Cardiac septum (tissue), 1 donor: ENCODE measurements around the gene XBP1. TPM values are rescaled to one million over a fixed set of nuclear protein-coding genes. Genes with fewer than 3 reads are reported as not detected.
"Not testable (repeated sequence)": the region's sequence is repeated elsewhere in the genome, so short reads cannot be mapped to it uniquely, and the experiment has no call there.

ENCODE experiments used
- DNase-seq: peaks from one replicate; pipeline ENCODE4 v3.0.0-alpha.2; 2020; ENCODE audit warnings: low spot score
- intact Hi-C: fragments of 100-400 bp; cut with DNase I; formaldehyde crosslinking; loops from one replicate; pipeline ENCODE4 v1.14.0; 2022
- total RNA-seq: library from RNA; stranded (reverse); fragmentation: NEBNext Ultra II Directional; extraction: Animal tissue kit (Norgen Biotek cat#: 25700); gene quantifications from one replicate; pipeline ENCODE4 v1.2.1, GENCODE V29; 2021
- donor health status: DM: no; HTN: no; CAD: no.

The XBP1 gene
- total RNA-seq, 1 donor from 2014 or later: 81.2 TPM

DNA sequence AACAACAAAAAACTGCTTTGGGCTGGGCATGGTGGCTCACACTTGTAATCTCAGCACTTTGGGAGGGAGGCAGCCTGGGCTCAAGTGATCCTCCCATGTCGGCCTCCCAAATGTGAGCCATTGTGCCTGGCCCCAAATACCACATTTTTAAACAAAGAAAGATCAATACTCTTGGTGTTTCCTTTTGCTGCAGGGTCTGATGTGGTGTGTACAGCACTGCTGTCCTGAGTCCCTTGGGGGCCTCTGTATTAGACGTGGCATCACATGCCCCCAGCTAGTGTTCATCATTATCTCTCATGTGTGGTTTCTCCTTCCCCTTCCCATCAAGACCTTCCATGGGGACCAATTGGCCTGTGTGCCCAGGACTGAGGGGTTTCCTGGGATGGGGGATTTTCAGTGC is 20.5 kb upstream of the XBP1 start:
- intact Hi-C loops: no loop called here
- DNase-seq: no peak

DNA sequence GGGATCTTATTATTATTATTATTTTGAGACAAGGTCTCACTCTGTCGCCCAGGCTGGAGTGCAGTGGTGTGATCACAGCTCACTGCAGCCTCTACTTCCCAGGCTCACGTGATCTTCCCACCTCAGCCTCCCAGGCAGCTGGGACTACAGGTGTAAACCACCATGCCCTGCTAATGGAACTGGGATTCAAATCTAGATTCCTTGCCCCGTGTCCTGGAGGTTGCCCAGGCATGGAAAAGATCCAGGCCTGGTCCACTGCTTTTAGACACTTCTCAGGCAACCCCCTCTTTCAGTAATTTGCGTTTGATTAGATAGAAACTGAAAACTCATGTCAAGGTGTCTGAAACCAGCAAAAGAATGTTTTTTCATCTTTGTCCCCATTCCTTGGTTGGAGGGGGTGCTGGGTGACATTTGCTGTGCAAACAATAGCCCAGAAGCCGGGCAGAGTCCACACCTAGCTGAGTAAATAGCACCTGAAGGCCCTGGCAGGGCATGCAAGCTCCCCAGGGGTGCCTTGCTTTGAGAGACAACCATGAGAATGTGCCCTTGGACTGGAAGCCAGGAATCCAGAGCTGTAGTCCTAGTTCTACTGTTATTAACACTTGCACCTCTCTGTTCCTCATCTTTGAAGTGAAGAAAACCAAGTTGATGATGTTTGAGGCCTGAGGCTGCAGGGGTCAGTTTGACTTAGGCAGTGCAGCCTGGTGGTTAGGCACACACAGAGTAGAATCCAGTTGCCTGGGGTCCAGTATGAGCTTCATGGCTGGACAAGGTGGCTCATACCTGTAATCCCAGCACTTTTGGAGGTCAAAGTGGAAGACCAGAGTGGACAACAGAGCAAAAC is 19.1 kb upstream of the XBP1 start:
- intact Hi-C loops: no loop called here

DNA sequence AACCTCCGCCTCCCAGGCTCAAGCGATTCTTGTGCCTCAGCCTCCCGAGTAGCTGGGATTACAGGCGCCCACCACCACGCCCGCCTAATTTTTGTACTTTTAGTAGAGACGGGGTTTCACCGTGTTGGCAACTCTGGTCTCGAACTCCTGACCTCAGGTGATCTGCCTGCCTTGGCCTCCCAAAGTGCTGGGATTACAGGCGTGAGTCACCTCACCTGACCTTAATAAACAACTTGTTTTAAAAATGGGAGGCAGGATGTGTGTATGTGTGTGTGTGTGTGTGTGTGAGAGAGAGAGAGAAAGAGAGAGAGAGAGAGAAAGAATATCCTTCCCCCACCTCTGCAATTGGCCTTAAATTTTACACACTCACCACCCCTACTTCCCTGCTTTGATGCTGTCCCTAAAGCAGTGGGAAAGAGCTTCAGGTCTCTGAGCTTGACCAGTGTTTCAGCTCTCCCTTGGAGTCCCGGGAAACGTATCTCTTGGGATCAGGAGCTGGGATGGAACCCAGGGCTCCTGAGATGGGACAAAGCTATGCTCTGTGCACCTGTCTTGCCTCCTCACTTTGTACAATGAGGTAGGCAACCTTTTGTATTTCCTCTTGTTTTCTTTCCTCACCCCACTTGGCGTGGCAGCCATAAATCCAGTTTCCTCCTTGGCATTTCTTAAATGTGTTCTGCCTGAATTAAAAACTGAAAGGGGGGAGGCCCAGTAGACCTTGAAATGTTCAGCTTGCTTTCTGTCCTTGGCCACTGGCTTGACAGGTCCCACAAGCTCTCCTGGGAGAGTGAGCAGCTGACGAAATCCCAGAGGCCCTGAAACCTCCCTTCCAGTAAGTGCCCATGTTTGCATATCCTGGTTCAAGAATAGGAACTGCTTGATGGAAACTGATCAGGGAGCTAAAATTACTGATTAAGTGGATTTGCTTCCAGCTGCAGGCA is 17.8 kb upstream of the XBP1 start:
- no peak for DNase-seq

More for the DNA sequence above, 19.1 kb upstream of the XBP1 start:
- DNase-seq: no peak

DNA sequence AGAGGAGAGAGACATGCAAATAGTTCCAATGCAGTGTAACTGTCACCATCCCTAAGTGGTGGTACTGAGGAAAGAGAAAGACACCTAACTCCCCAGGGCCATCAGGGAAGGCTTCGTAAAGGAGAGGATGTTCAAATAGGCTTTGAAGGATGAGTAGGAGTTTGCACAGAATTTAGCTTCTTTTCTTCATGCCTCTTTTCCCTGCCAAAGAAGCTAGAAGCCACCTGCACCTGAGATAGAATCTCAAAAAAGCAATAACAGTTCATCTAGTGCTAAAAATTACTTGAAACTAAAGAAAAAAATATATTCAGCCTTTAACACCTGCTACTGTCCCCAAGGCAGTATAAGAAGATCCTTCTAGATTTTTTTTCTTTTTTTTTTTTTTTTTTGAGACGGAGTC is 16.7 kb upstream of the XBP1 start:
- no peak for DNase-seq
- intact Hi-C loops: no loop called here

More for the DNA sequence above, 17.8 kb upstream of the XBP1 start:
- intact Hi-C loops: no loop called here

DNA sequence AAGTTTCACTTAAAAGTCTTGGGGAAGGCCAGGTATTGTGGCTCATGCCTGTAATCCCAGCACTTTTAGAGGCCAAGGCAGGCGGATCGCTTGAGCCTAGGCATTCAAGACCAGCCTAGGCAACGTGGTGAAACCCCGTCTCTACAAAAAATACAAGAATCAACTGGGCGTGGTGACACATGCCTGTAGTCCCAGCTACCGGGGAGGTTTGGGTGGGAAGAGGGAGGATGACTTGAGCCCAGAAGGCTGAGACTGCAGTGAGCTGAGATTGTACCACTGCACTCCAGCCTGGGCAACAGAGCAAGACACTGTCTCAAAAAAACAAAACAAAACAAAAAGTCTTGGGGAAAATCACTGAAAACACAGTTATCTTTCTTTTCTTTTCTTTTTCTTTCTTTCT is 15.4 kb upstream of the XBP1 start:
- no peak for DNase-seq
- intact Hi-C loops: no loop called here

DNA sequence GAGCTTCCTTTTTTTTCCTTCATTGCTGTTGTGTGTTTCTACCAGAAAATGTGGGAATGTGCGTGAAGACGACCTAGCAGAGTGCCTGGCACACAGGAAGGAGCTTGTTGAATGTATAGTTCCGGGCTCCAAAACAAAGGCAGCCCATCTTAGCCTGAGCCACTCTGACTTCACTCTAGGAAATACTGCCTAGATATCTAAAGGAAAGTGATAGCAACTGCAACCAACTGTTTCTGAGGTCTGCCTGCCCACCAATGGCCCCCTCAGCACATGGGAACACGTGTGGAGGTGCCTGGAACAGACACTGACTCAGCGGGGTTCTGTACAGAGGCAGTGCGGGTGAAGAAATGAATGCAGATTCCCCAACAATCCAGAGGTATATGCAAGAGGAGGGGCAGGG is 14.7 kb upstream of the XBP1 start:
- no peak for DNase-seq
- intact Hi-C loops: no loop called here

DNA sequence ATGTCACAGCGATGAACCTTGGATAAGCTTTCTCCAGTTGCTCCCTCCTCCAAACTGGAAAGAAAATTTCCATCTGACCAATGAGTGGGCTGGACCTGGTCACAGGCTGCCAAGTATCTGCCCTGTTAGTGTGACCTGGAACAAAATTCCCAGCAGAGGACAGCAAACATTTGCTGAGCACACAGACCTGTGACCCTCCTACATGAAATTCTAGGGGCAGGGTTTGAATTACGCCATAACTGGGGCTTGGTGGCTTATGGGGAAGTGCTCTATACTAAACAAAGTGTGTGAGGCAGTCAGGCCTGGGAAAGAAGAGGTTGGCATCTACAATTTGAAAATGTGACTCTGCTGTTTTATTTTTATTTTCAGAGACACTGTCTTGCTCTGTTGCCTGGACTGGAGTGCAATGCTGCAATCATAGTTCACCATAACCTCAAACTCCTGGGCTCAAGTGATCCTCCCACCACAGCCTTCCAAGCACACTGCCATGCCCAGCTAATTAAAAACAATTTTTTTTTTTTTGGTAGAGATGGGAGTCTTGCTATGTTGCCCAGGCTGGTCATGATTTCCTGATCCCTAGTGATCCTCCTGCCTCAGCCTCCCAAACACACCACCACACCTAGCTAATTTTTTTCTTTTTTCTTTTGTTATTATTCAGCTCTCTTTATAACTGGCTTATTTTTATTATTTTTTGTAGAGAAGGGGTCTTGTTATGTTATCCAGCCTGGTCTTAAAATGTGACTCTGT is 13.6 kb upstream of the XBP1 start:
- intact Hi-C loops: no loop called here

DNA sequence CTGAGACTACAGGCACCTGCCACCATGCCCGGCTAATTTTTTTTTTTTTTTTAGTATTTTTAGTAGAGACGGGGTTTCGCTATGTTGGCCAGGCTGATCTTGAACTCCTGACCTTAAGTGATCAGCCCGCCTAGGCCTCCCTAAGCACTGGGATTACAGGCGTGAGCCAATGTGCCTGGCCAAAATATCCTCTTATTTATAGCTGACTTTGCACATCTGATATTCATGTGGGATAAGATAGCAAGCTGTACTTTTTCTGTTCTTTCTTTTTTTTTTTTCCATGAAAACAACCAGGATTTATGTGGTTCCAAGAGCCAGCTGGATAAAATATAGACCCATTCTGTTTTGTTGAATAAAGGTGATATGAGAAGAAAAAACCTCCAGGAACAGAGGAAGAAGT is 12.1 kb upstream of the XBP1 start:
- DNase-seq: no peak
- intact Hi-C loops: no loop called here

More for the DNA sequence above, 13.6 kb upstream of the XBP1 start:
- no peak for DNase-seq

DNA sequence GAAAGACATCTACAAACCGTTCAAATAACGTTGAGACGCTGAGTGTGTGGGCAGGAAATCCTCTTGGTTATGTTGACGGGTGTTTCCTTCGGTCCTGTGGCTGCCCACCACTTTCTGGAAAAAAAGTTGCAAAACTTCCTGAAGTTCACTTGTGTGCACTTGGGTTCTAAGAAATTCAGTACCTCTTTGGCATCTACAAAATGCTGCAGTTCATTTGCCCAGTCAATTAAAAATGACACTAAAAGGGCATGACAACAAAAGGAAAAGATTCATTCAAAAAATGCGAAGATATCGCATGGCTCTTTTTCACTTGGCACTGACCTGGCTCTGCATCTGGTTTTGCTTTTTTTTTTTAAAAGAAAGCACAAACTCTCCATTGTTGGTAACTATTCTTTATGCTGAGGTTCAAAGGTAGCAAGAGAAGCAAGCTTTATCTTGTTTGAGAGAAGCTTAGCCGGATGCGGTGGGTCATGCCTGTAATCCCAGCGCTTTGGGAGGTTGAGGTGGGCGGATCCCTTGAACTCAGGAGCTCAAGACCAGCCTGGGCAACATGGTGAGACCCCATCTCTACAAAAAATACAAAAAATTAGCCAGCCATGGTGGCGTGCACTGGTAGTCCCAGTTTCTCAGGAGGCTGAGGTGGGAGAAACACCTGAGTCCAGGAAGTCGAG is 10.6 kb upstream of the XBP1 start:
- DNase-seq: no peak
- intact Hi-C loops: no loop called here

DNA sequence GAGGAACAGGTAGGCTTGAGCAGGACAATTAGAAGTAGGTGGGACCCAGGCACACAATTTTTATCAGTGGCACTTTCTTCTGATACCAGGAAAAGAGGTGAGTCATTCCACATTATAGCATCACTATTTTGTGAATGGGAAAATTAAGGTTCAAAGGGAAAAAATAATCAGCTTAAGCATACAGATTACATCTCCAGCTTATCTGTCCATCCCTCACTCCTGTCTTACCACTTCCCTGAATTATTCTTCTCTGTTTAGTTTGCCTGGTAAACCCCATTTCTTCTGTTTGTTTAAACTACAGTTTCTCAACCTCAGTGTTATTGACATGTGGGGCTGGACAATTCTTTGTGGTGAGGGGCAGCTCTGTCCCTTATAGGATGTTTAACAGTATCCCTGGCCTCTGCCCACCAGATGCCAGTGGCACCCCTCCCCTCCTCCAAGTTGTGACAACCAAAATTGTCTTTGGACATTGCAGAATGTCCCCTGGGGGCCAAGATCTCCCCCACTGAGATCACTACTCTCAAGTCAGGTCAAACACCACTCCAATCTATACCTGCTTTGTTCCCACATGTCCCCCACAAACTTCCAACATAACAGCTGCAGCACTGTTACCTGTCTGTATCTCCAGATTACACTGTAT is 8.5 kb upstream of the XBP1 start:
- intact Hi-C loops: no loop called here
- no peak for DNase-seq

DNA sequence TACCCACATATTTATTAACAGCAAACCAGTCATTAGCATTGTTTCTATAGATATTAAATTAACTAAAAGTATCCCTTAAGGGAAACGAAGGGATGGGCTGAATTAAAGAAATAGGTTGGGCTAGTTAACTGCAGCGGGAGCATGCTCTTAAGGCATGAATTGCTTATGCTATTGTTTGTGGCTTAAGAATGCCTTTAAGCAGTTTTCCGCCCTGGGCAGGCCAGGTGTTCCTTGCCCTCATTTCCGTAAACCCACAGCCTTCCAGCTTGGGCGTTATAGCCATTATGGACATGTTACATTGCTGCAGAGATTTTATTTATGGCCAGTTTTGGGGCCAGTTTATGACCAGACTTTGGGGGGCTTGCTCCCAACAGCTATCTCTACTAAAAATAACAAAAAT is 5.1 kb upstream of the XBP1 start:
- DNase-seq, intact Hi-C loops: not testable (repeated sequence)

DNA sequence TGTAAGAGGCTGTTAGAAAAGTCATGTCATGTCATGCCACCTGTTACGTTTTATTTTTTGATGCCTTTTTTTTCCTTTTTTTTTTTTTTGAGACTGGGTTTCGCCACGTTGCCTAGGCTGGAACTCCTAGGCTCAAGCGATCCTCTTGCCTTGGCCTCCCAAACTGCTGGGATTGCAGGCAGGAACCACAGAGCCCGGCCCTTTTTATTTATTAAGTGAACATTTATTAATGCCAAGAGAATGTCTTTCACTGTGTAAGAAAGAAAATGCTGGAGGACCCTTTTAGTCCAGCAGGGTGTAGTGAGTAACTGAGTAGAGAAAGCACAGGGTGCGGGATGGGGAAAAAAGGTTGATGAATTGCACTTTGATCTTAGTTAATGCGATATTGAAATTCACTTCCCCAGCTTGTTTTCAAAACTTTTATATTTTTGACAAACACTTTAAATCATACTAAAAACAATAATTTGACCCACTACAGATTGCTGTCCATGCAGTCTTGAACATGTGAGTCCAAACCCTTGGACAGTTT is 2.3 kb upstream of the XBP1 start:
- intact Hi-C loops: no loop called here
- DNase-seq: no peak

DNA sequence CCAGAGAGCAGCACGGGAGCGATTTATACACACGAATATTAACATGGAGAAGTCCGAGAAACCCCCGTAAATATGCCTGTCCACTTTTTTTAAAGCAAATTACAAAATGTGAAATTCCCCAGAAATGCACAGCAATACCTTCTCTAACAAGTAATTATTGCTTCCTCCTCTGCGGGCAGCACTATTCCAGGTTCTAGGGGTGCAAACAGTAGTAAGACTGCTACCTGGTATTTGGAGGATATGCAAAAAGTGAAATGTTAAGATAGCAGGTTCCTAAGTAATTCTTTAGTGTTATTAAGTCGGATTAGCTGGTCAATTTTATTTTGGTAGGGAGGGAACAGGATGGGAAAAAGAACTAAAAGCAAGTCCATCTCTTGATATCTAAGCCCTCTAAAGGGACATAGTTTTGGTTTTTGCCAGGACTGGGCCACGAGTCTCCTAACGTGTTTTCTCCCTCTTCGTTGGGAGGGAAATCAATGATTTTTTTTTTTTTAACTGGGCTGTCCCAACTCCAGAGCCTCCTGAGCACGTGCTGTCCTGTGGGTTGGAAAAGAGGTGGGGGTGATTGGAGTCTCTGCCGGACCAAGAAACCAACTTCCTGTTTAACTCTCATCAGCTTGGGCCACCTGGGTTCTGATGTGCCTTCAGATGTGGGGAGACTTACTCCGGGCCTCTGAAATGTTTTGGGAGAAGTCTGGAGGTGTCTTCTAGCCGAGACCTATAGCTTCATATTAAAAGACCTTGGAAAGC is 1.7 kb upstream of the XBP1 start:
- no peak for DNase-seq
- intact Hi-C loops: no loop called here

DNA sequence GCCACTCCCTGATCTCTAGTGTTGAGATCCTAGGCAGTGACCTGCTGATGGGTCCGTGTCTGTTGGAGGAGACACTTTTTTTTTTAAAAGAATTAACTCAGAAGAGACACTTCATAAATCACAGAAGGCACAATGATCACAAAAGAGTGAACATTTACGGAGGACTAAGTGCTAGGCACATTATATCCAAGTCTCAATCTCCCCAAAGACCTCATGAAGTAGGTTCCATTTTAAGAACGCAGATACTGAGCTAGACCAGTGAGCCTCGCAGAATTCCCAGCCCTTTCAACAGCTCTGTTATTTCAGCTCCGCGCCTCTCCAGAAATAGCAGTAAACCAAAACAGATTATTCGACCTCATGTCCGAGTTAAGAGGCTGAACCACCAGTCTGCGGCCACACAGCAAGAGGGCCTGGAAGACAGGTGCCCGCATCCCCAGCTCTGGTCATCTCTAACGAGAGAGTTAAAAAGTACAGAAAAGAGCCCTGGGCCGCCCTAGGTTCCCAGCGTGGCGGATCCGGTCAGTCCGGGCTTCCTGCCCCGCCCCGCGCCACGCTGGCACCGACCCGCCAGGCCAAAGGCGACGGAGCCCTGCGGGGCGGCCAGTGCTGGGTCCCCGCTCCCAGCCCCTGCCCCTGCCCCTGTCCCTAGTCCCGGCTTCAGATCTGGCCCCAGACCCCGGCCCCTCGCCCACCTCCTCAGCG is 612 bp downstream of the XBP1 start:
- peak; percentile 81 for DNase-seq
- intact Hi-C loops: loop anchor here (1.0 kb wide), 1 partner anchor 27 kb away; the partner anchor contains the start of gene CCDC117

DNA sequence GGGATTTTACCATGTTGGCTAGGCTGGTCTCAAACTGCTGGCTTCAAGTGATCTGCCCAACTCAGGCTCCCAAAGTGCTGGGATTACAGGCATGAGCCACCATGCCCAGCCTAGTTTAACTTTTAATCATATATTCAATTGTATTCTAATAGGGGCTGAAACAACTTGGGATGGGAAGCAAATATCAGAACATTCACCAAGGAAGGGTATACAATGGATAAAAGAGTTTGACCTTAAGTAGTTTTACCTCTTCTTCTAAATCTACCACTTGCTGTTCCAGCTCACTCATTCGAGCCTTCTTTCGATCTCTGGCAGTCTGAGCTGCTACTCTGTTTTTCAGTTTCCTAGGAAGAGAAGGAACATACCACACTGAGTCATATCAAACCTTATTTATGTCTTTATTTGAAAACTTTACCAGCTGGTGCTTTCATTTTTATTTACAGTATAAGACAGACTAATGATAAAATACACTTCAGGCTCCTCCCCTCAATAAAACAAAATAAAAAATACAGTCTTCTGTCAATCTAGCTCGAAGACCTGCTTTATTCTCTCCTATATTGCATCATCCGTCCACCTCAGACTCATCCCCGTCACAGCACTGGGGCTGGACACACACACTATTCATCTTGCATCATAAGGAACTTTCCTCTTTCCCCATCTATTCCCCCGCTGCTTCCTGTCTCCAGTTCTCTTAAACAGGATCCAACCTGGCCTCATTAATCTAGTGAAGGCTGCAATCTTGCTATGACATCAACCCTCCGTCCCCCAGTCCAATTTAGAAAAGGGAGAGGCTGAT is 1.4 kb downstream of the XBP1 start:
- intact Hi-C loops: no loop called here
- no peak for DNase-seq
